Lower leg skin (tissue), 3 donors: ENCODE results near the gene ASAP2.

Source experiments
- POLR2A ChIP-seq, 2 donors: fragments of 450-650 bp; IDR thresholded peaks; one replicate each; pipeline ENCODE4 v1.6.1; 2016 to 2017; ENCODE audit warnings: antibody characterized with exemption in 2 of 2, mild to moderate bottlenecking in 1 of 2, moderate library complexity in 1 of 2
- TF ChIP-seq, protein P1 (sequence below), 3 donors: fragments of 450-650 bp; IDR thresholded peaks; one replicate each; pipeline ENCODE4 v1.5.1; 2016; ENCODE audit warnings: antibody characterized with exemption in 3 of 3, mild to moderate bottlenecking in 3 of 3, moderate library complexity in 2 of 3

DNA sequence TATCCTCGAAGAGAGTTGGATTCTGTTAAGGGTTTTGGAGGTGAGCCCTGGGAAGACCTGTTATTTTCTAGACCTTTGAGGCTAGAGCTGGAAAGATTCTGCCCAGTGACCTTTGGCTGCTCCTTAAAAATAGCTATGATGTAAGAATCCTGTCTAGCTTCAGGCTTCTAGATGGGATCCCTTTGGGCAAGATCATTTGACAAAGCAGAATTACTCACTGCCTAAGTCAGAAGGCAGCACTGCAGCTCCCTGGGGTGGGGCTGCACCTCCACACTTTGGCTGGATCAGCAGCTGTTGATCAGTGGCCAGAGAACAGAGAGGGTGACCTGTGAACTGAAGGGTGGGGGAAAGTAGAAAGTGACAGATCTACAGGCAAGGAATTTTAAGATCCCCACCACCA, 103.8 kb downstream of the ASAP2 start:
- no peak for TF ChIP-seq POLR2A (IDR thresholded peaks at IDR 0.05)
- TF ChIP-seq, protein P1, sequence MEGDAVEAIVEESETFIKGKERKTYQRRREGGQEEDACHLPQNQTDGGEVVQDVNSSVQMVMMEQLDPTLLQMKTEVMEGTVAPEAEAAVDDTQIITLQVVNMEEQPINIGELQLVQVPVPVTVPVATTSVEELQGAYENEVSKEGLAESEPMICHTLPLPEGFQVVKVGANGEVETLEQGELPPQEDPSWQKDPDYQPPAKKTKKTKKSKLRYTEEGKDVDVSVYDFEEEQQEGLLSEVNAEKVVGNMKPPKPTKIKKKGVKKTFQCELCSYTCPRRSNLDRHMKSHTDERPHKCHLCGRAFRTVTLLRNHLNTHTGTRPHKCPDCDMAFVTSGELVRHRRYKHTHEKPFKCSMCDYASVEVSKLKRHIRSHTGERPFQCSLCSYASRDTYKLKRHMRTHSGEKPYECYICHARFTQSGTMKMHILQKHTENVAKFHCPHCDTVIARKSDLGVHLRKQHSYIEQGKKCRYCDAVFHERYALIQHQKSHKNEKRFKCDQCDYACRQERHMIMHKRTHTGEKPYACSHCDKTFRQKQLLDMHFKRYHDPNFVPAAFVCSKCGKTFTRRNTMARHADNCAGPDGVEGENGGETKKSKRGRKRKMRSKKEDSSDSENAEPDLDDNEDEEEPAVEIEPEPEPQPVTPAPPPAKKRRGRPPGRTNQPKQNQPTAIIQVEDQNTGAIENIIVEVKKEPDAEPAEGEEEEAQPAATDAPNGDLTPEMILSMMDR (IDR thresholded peaks at IDR 0.05): no peak
